GM20000 (cell line): ENCODE results near the gene MYMK.

ENCODE experiments used
- DNase-seq: peaks from one replicate; pipeline ENCODE4 v3.0.0; 2012; ENCODE audit warnings: low spot score
- CTCF ChIP-seq: IDR thresholded peaks from 2 replicates; pipeline ENCODE4 v1.5.1; 2012; ENCODE audit warnings: mild to moderate bottlenecking, control low read depth; ENCODE audit errors: extremely low read depth, missing control alignments

The MYMK gene

GRCh38 chr9:133472753-133473378 is 51.9 kb downstream of the MYMK start:
- TF ChIP-seq CTCF: no peak
- DNase-seq: no peak

DNA sequence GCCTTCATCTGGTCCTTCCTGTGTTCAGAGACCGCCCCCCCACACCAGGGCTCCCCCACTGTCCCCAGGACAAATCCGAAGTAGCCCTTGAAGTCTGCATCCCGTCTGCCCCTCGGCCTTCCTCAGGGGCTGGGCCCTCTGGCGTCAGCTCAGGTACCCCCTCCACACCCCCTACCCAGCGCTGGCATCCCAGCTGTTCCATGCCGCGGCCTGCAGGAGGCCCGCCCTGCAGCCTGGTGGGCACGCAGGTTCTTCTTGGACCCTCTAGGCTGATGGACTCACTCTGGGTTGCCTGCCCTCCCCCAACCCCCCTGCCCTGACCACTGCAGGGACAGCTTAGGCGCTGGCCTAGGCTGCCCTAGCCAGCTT is 52.5 kb downstream of the MYMK start:
- no peak for TF ChIP-seq CTCF
- no peak for DNase-seq

GRCh38 chr9:133471551-133472276 is 53.0 kb downstream of the MYMK start:
- DNase-seq: no peak
- no peak for TF ChIP-seq CTCF

- DNase-seq: no peak
- no peak for TF ChIP-seq CTCF
Measured at GRCh38 chr9:133470988-133471387, 53.8 kb downstream of the MYMK start.

DNA sequence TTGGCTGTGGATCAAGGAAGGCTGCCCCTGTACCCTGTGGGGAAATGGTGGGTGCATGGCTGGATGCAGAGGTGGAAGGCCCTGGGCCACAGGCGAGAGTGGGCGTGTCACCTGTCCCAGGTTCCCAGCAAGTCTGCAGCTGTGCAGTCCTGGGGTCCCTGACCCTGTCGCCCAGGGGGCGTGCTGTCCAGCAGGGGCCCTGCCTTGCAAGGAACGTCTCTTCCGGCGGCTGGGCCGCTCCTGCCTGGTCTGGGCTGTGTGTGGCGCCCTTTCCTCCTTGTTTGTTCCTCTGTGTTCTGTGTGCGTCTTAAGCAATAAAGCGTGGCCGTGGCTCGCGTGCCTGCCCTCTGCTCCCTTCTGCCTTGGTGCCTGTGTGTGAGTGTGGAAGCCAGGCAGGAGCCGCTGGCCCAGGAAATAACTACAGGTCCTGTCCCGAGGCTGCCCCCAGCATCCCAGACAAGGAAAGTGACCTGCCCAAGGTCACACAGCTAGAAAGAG is 54.3 kb downstream of the MYMK start:
- no peak for TF ChIP-seq CTCF
- no peak for DNase-seq

- DNase-seq: no peak
- no peak for TF ChIP-seq CTCF
Measured at GRCh38 chr9:133468777-133469421, 55.9 kb downstream of the MYMK start.

GRCh38 chr9:133468374-133468773 is 56.4 kb downstream of the MYMK start:
- TF ChIP-seq CTCF: no peak
- no peak for DNase-seq
